GM13977 (cell line): ENCODE measurements around the gene ATXN1.

Experiments
- DNase-seq: peaks from one replicate; pipeline ENCODE4 v3.0.0; 2012; ENCODE audit warnings: low spot score
- in situ Hi-C: fragments of 300-500 bp; cut with MboI; formaldehyde crosslinking; loops from one replicate; pipeline ENCODE4 v1.12.0; 2022; ENCODE audit warnings: low sequenced_read_pairs, low pct_unique_long_range_greater_than_20kb, mixed read lengths, inconsistent platforms; ENCODE audit not compliant: unreplicated experiment
- TF ChIP-seq, protein P1 (sequence below): IDR thresholded peaks from 2 replicates; pipeline ENCODE4 v1.5.1; 2012; ENCODE audit warnings: mild to moderate bottlenecking, control low read depth; ENCODE audit not compliant: insufficient read depth; ENCODE audit errors: extremely low read depth, missing control alignments

The ATXN1 gene

GRCh38 chr6:16753341-16753740 lies 7.9 kb downstream of the ATXN1 start:
- no peak for DNase-seq
- TF ChIP-seq, protein P1, sequence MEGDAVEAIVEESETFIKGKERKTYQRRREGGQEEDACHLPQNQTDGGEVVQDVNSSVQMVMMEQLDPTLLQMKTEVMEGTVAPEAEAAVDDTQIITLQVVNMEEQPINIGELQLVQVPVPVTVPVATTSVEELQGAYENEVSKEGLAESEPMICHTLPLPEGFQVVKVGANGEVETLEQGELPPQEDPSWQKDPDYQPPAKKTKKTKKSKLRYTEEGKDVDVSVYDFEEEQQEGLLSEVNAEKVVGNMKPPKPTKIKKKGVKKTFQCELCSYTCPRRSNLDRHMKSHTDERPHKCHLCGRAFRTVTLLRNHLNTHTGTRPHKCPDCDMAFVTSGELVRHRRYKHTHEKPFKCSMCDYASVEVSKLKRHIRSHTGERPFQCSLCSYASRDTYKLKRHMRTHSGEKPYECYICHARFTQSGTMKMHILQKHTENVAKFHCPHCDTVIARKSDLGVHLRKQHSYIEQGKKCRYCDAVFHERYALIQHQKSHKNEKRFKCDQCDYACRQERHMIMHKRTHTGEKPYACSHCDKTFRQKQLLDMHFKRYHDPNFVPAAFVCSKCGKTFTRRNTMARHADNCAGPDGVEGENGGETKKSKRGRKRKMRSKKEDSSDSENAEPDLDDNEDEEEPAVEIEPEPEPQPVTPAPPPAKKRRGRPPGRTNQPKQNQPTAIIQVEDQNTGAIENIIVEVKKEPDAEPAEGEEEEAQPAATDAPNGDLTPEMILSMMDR, result no peak
- in situ Hi-C loops, result no loop called here

- TF ChIP-seq, protein P1, result no peak
- DNase-seq, result no peak
- in situ Hi-C loops, result no loop called here
Measured at GRCh38 chr6:16752206-16752866, 8.9 kb downstream of the ATXN1 start.

GRCh38 chr6:16751251-16751946 lies 9.9 kb downstream of the ATXN1 start:
- in situ Hi-C loops, result no loop called here
- no peak for DNase-seq
- TF ChIP-seq, protein P1, result no peak

GRCh38 chr6:16750566-16750965 lies 10.7 kb downstream of the ATXN1 start:
- DNase-seq, result no peak
- in situ Hi-C loops, result no loop called here
- TF ChIP-seq, protein P1, result no peak

- no peak for DNase-seq
- in situ Hi-C loops, result no loop called here
- TF ChIP-seq, protein P1, result no peak
Measured at GRCh38 chr6:16749516-16750485, 11.5 kb downstream of the ATXN1 start.

DNA sequence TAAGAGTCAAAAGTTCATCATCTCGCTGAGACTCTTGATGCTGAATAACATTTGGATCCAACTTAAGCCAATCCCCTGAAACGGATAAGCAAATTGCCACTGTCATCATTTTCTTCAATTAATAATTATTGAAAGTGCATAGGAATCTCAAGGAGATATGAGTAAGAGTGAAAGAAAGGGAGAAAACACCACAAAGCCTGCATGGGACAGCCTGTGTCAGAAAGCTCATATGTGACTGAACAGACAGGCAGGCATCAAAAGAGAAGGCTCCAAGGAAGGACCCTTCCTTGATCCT lies 13.3 kb downstream of the ATXN1 start:
- TF ChIP-seq, protein P1, result no peak
- in situ Hi-C loops, result no loop called here
- no peak for DNase-seq
